HepG2 (cell line): Measurements from ENCODE around the gene MCRIP2. TPM values are rescaled to one million over a fixed set of nuclear protein-coding genes. Genes with fewer than 3 reads are reported as not detected.

Source experiments
- ASH2L ChIP-seq: fragments of 300-600, 200-600 bp; sonication (generic); IDR thresholded peaks from 2 replicates; pipeline ENCODE4 v1.7.0; 2017; ENCODE audit warnings: low read depth, mild to moderate bottlenecking, moderate library complexity, mixed read lengths, low read length; ENCODE audit not compliant: insufficient read length
- FOXP1 ChIP-seq, 2 experiments: fragments of 450-650 bp in 1 of 2; IDR thresholded peaks; 2 replicates each; pipeline ENCODE4 v1.6.1; 2017 to 2018; ENCODE audit warnings: antibody characterized with exemption in 1 of 2
- IKZF1 ChIP-seq: fragments of 450-650 bp; IDR thresholded peaks from 2 replicates; pipeline ENCODE4 v1.7.1; 2016
- KDM2A ChIP-seq: sonication (generic); formaldehyde crosslinking; IDR thresholded peaks from 2 replicates; pipeline ENCODE4 v1.4.0; 2020; ENCODE audit warnings: low read depth, missing genetic modification reagents, borderline replicate concordance
- MEIS2 ChIP-seq: sonication (generic); formaldehyde crosslinking; IDR thresholded peaks from 2 replicates; pipeline ENCODE4 v1.9.0; 2021; ENCODE audit warnings: mild to moderate bottlenecking, missing genetic modification reagents
- RFXANK ChIP-seq: IDR thresholded peaks from 2 replicates; pipeline ENCODE4 v1.6.1; 2016
- SOX13 ChIP-seq, 3 experiments: fragments of 450-650 bp in 1 of 3; sonication (generic) in 1 of 3; formaldehyde crosslinking in 1 of 3; IDR thresholded peaks in 2 of 3; conservative IDR thresholded peaks in 1 of 3; 2 replicates each; pipeline versions ENCODE4 v1.5.0 to v1.6.1; 2016 to 2020; ENCODE audit warnings: antibody characterized with exemption in 1 of 3, mild to moderate bottlenecking in 1 of 3, missing compliant biosample characterization in 1 of 3, missing genetic modification reagents in 1 of 3, moderate library complexity in 1 of 3
- TBL1XR1 ChIP-seq: fragments of 150-350 bp; IDR thresholded peaks from 2 replicates; pipeline ENCODE4 v1.6.1; 2014; ENCODE audit warnings: borderline replicate concordance, low read length; ENCODE audit not compliant: partially characterized antibody
- XBP1 ChIP-seq: sonication (generic); formaldehyde crosslinking; IDR thresholded peaks from 2 replicates; pipeline ENCODE4 v1.5.0; 2020; ENCODE audit warnings: missing genetic modification reagents
- ZNF136 ChIP-seq: sonication (generic); formaldehyde crosslinking; IDR thresholded peaks from 2 replicates; pipeline ENCODE4 v1.8.1; 2022; ENCODE audit warnings: low read depth, mild to moderate bottlenecking, moderate library complexity, missing genetic modification reagents
- ZNF790 ChIP-seq: sonication (generic); formaldehyde crosslinking; IDR thresholded peaks from 2 replicates; pipeline ENCODE4 v1.8.0; 2022; ENCODE audit warnings: missing genetic modification reagents, mild to moderate bottlenecking, borderline replicate concordance
- polyA plus RNA-seq, 8 experiments: library from polyadenylated mRNA; depleted of rRNA in 3 of 8; stranded (reverse) in 7 of 8; unstranded in 1 of 8; fragments of >200 nt; fragmentation: Illumina TruSeq in 4 of 8; extraction: Trizol in 4 of 8; gene quantifications; 2 replicates each; pipeline versions ENCODE4 v1.2.1 to v1.2.3, GENCODE V29; 2011 to 2016; ENCODE audit warnings: low read depth in 4 of 8, missing spikeins in 1 of 8, mixed read lengths in 1 of 8; ENCODE audit not compliant: insufficient read depth in 1 of 8
- total RNA-seq, 5 experiments: library from RNA; depleted of rRNA; stranded (reverse); fragments of >200 nt; fragmentation: Illumina TruSeq; extraction: Trizol; gene quantifications; 2 replicates each; pipeline ENCODE4 v1.2.3, GENCODE V29; 2016; ENCODE audit warnings: low read depth in 1 of 5
- TF ChIP-seq, protein P1 (sequence below): sonication (generic); formaldehyde crosslinking; IDR thresholded peaks from 2 replicates; pipeline ENCODE4 v1.4.0; 2020; ENCODE audit warnings: missing genetic modification reagents, mild to moderate bottlenecking, borderline replicate concordance
- TF ChIP-seq, protein P2 (sequence below): sonication (generic); formaldehyde crosslinking; IDR thresholded peaks from 2 replicates; pipeline ENCODE4 v1.4.0; 2020; ENCODE audit warnings: missing genetic modification reagents
- TF ChIP-seq, protein P3 (sequence below), 2 experiments: sonication (generic) in 1 of 2; formaldehyde crosslinking in 1 of 2; IDR thresholded peaks; 2 replicates each; pipeline versions ENCODE4 v1.4.0 to v1.6.1; 2016 to 2020; ENCODE audit warnings: borderline replicate concordance in 1 of 2, low read depth in 1 of 2, mild to moderate bottlenecking in 1 of 2, missing genetic modification reagents in 1 of 2
- TF ChIP-seq, protein P4 (sequence below): IDR thresholded peaks from 2 replicates; pipeline ENCODE4 v1.6.1; 2016; ENCODE audit warnings: mild to moderate bottlenecking
- TF ChIP-seq, protein P5 (sequence below): sonication (generic); formaldehyde crosslinking; IDR thresholded peaks from 2 replicates; pipeline ENCODE4 v1.4.0; 2020; ENCODE audit warnings: missing genetic modification reagents, borderline replicate concordance

The MCRIP2 gene
- total and polyA plus RNA-seq, 2 of the 13 experiments (the other 11 are each of a cell fraction or from before 2014, with no cell fraction given), result 39.6 to 76.7 TPM

DNA sequence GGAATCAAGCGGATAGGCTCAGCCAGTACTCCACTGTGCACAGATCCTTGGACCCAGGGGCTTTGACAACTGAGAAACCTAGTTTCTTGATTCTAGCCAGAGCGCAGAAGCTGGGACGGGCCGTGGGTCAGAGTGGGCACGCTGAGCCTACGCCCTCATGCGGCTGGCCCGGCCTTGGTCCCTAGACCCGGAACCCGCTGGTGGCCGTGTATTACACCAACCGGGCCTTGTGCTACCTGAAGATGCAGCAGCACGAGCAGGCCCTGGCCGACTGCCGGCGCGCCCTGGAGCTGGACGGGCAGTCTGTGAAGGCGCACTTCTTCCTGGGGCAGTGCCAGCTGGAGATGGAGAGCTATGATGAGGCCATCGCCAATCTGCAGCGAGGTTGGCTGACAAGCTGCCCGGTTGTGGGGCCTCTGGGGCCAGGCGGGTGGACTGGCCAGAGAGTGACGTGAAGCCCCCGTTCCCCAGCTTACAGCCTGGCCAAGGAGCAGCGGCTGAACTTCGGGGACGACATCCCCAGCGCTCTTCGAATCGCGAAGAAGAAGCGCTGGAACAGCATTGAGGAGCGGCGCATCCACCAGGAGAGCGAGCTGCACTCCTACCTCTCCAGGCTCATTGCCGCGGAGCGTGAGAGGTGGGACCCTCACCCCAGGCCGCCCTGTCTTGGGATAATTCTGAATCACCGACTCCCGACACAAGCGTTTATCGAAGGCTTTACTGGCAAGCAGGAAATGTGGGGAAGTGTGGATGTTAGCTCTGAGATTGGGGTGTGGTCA, 39.5 kb downstream of the MCRIP2 start (continued):
- TF ChIP-seq, protein P1, sequence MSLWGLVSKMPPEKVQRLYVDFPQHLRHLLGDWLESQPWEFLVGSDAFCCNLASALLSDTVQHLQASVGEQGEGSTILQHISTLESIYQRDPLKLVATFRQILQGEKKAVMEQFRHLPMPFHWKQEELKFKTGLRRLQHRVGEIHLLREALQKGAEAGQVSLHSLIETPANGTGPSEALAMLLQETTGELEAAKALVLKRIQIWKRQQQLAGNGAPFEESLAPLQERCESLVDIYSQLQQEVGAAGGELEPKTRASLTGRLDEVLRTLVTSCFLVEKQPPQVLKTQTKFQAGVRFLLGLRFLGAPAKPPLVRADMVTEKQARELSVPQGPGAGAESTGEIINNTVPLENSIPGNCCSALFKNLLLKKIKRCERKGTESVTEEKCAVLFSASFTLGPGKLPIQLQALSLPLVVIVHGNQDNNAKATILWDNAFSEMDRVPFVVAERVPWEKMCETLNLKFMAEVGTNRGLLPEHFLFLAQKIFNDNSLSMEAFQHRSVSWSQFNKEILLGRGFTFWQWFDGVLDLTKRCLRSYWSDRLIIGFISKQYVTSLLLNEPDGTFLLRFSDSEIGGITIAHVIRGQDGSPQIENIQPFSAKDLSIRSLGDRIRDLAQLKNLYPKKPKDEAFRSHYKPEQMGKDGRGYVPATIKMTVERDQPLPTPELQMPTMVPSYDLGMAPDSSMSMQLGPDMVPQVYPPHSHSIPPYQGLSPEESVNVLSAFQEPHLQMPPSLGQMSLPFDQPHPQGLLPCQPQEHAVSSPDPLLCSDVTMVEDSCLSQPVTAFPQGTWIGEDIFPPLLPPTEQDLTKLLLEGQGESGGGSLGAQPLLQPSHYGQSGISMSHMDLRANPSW (CRISPR knock-in tag), result no peak
- TF ChIP-seq ZNF790 (CRISPR knock-in tag) (no peak; the same call in 1 of the 2 replicates), FOXP1 (IDR thresholded peaks at IDR 0.05) (no peak), FOXP1 (CRISPR knock-in tag; IDR thresholded peaks at IDR 0.05) (no peak), TBL1XR1 (no peak), ASH2L (no peak), KDM2A (CRISPR knock-in tag) (peak; percentile 78; the same call in 1 of the 2 replicates), XBP1 (no peak), MEIS2 (CRISPR knock-in tag) (no peak), RFXANK (no peak), IKZF1 (no peak), ZNF136 (CRISPR knock-in tag) (no peak), SOX13 (IDR thresholded peaks at IDR 0.05) (no peak), SOX13 (CRISPR knock-in tag; conservative IDR thresholded peaks at IDR 0.05 in 1 of 2, IDR thresholded peaks at IDR 0.05 in 1 of 2) (no peak)
- TF ChIP-seq, protein P2, sequence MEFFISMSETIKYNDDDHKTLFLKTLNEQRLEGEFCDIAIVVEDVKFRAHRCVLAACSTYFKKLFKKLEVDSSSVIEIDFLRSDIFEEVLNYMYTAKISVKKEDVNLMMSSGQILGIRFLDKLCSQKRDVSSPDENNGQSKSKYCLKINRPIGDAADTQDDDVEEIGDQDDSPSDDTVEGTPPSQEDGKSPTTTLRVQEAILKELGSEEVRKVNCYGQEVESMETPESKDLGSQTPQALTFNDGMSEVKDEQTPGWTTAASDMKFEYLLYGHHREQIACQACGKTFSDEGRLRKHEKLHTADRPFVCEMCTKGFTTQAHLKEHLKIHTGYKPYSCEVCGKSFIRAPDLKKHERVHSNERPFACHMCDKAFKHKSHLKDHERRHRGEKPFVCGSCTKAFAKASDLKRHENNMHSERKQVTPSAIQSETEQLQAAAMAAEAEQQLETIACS (CRISPR knock-in tag), result no peak
- TF ChIP-seq, protein P3, sequence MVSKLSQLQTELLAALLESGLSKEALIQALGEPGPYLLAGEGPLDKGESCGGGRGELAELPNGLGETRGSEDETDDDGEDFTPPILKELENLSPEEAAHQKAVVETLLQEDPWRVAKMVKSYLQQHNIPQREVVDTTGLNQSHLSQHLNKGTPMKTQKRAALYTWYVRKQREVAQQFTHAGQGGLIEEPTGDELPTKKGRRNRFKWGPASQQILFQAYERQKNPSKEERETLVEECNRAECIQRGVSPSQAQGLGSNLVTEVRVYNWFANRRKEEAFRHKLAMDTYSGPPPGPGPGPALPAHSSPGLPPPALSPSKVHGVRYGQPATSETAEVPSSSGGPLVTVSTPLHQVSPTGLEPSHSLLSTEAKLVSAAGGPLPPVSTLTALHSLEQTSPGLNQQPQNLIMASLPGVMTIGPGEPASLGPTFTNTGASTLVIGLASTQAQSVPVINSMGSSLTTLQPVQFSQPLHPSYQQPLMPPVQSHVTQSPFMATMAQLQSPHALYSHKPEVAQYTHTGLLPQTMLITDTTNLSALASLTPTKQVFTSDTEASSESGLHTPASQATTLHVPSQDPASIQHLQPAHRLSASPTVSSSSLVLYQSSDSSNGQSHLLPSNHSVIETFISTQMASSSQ (IDR thresholded peaks at IDR 0.05; ENCODE audit: low read depth), result no peak
- TF ChIP-seq, protein P3 (CRISPR knock-in tag; IDR thresholded peaks at IDR 0.05; ENCODE audit: borderline replicate concordance), result no peak
- TF ChIP-seq, protein P4, sequence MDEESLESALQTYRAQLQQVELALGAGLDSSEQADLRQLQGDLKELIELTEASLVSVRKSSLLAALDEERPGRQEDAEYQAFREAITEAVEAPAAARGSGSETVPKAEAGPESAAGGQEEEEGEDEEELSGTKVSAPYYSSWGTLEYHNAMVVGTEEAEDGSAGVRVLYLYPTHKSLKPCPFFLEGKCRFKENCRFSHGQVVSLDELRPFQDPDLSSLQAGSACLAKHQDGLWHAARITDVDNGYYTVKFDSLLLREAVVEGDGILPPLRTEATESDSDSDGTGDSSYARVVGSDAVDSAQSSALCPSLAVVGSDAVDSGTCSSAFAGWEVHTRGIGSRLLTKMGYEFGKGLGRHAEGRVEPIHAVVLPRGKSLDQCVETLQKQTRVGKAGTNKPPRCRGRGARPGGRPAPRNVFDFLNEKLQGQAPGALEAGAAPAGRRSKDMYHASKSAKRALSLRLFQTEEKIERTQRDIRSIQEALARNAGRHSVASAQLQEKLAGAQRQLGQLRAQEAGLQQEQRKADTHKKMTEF, result no peak
- TF ChIP-seq, protein P5, sequence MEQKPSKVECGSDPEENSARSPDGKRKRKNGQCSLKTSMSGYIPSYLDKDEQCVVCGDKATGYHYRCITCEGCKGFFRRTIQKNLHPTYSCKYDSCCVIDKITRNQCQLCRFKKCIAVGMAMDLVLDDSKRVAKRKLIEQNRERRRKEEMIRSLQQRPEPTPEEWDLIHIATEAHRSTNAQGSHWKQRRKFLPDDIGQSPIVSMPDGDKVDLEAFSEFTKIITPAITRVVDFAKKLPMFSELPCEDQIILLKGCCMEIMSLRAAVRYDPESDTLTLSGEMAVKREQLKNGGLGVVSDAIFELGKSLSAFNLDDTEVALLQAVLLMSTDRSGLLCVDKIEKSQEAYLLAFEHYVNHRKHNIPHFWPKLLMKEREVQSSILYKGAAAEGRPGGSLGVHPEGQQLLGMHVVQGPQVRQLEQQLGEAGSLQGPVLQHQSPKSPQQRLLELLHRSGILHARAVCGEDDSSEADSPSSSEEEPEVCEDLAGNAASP (CRISPR knock-in tag), result no peak
